Activated T-cell treated with anti-CD3 and anti-CD28 coated beads, Interleukin-2, amount 50 U/mL, for 72 hours (primary cell): ENCODE results near the gene SDK1. TPM values are rescaled to one million over a fixed set of nuclear protein-coding genes. Genes with fewer than 3 reads are reported as not detected.

ENCODE experiments used
- ATAC-seq, 2 donors: fragments of 150-1000 bp; cut with Tn5 transposase; replicated peaks in 1 of 2; 2 replicates each; pipeline ENCODE4 v1.10.0; 2021; ENCODE audit warnings: moderate library complexity in 2 of 2, mild to moderate bottlenecking in 1 of 2
- DNase-seq, 2 donors: peaks; one replicate each; pipeline ENCODE4 v3.0.0; 2021 to 2022; ENCODE audit warnings: mixed read lengths in 1 of 2
- H3K27ac Mint-ChIP-seq: one replicate; pipeline ENCODE4 v1.8.0; 2022; ENCODE audit warnings: mild to moderate bottlenecking, moderate library complexity, mixed read lengths
- H3K27me3 Mint-ChIP-seq: one replicate; pipeline ENCODE4 v1.8.0; 2022; ENCODE audit warnings: low read depth, mixed read lengths
- H3K36me3 Mint-ChIP-seq, 2 donors: one replicate each; pipeline ENCODE4 v1.8.0; 2022; ENCODE audit warnings: mixed read lengths in 2 of 2, mild to moderate bottlenecking in 1 of 2; ENCODE audit not compliant: insufficient read depth in 2 of 2
- H3K4me1 Mint-ChIP-seq: one replicate; pipeline ENCODE4 v1.8.0; 2022; ENCODE audit warnings: low read depth, mixed read lengths
- H3K4me3 Mint-ChIP-seq, 2 donors: one replicate each; pipeline ENCODE4 v1.8.0; 2022; ENCODE audit warnings: mild to moderate bottlenecking in 2 of 2, mixed read lengths in 2 of 2, moderate library complexity in 2 of 2
- H3K9me3 Mint-ChIP-seq, 2 donors: one replicate each; pipeline ENCODE4 v1.8.0; 2022; ENCODE audit warnings: mixed read lengths in 2 of 2
- total RNA-seq, 2 donors: library from RNA; stranded (reverse); gene quantifications; one replicate each; pipeline ENCODE4 v1.2.3, GENCODE V29; 2022

The SDK1 gene
- total RNA-seq, 2 donors from 2014 or later = 6.1 to 6.3 TPM

DNA sequence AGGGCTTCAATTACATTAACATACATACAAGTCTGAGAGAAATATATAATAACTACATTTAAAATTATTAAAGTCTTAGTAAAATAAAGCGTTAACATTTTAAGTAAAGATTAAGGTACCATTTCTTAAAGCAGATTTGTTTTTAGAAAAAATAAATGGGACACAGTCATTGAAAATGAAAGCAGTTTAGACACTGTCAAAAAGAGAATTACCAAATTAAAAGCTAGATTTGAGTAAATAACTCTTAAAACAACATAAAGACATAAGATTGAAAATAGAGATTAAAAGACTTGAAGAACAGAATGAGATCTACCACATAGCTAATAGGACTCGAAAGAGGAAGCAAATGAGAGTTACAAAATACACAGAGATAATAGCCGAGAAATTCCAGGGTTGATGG, 818.8 kb downstream of the SDK1 start:
- Mint-ChIP-seq H3K4me3 (no peak overlapping the region), H3K27me3 (peaks cover 6% of the 10 kb centered on the region), H3K36me3 (peaks cover 9 to 23% of the 10 kb centered on the region in 2 donors), H3K4me1 (no peaks in the 10 kb centered on the region), H3K27ac (no peak overlapping the region), H3K9me3 (peaks cover 16 to 19% of the 10 kb centered on the region in 2 donors)
- DNase-seq (no peak), ATAC-seq (no peak)

DNA sequence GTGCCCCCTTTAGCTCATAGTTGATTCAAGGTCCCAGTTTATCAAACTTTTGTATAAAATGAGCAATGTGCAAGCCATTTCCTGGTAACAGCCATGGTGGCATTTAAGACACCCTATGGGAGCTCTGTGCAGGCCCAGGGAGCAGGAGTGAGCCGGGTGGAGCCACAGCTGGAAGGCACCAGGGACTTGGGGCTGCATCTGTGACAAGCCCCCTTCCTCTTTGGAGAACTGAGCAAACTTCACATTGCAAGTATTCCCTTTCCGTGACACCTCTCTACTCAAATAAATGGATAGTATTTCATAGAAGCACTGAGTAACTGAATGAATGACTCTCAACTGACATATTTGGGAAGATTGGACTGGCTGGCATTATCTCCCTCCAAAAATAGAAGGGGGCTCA, 822.3 kb downstream of the SDK1 start:
- ATAC-seq (no peak), DNase-seq (no peak)
- Mint-ChIP-seq H3K4me1 (no peaks in the 10 kb centered on the region), H3K9me3 (peaks cover 22 to 24% of the 10 kb centered on the region in 2 donors), H3K27me3 (peaks cover 14% of the 10 kb centered on the region), H3K27ac (no peak overlapping the region), H3K36me3 (peaks cover 10 to 24% of the 10 kb centered on the region in 2 donors), H3K4me3 (no peak overlapping the region)

GRCh38 chr7:4123823-4124222, 822.8 kb downstream of the SDK1 start:
- DNase-seq (no peak), ATAC-seq (no peak)
- Mint-ChIP-seq H3K4me3 (no peak overlapping the region), H3K27ac (no peak overlapping the region), H3K27me3 (peaks cover 14% of the 10 kb centered on the region), H3K36me3 (peaks cover 6 to 24% of the 10 kb centered on the region in 2 donors), H3K9me3 (peaks cover 19 to 21% of the 10 kb centered on the region in 2 donors), H3K4me1 (no peaks in the 10 kb centered on the region)

GRCh38 chr7:4124556-4125477, 823.8 kb downstream of the SDK1 start:
- peaks cover 16 to 18% of the 10 kb centered on the region in 2 donors for H3K9me3 Mint-ChIP-seq
- H3K27me3 Mint-ChIP-seq = peaks cover 14% of the 10 kb centered on the region
- DNase-seq (no peak), ATAC-seq (no peak)
- H3K27ac Mint-ChIP-seq = no peak overlapping the region
- no peak overlapping the region for H3K4me3 Mint-ChIP-seq
- peaks cover 6 to 18% of the 10 kb centered on the region in 2 donors for H3K36me3 Mint-ChIP-seq
- H3K4me1 Mint-ChIP-seq = no peaks in the 10 kb centered on the region

DNA sequence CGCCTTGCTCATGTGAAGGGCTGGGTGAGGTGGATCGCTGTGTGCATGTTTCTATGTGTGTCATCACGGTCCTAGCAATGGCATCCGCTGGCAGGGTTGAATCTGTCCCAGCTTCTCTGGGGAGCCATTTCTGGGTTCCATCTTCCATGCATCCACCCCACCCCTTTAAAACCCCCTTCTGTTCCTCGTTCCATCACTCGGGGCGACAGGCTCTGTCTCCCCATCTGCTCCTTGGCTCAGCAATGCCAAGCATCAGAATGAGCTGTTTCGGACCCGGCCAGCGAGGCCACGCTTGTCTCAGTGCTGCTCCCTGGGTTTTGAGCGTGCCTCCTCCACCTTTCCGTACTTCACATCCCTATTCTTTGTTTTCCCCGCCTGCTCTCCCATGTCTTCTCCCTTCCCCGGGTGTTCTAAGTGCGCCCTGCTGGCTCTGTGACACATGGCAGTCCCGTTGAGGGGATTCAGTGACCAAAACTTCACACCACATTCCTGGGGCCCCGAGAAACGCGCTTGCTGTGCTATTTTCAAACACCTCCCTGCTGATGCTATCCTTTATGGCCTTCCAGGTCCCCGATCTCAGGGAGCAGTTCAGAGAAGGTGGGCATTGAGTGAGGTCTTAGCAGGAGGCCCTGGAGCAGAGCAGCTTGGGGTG, 827.0 kb downstream of the SDK1 start:
- Mint-ChIP-seq H3K27ac (no peak overlapping the region), H3K27me3 (peaks cover 14% of the 10 kb centered on the region), H3K36me3 (peaks cover 3% of the 10 kb centered on the region in 2 donors), H3K4me3 (no peak overlapping the region), H3K4me1 (no peaks in the 10 kb centered on the region), H3K9me3 (peaks cover 8 to 9% of the 10 kb centered on the region in 2 donors)
- DNase-seq = no peak
- no peak for ATAC-seq

- Mint-ChIP-seq H3K4me1 (no peaks in the 10 kb centered on the region), H3K27me3 (peaks cover 10% of the 10 kb centered on the region), H3K9me3 (peaks cover 8% of the 10 kb centered on the region in 2 donors), H3K4me3 (no peak overlapping the region), H3K36me3 (peaks cover 3% of the 10 kb centered on the region in 2 donors), H3K27ac (no peak overlapping the region)
- no peak for ATAC-seq
- DNase-seq = no peak
Measured at GRCh38 chr7:4129481-4130122, 828.5 kb downstream of the SDK1 start.

GRCh38 chr7:4131063-4131462, 830.0 kb downstream of the SDK1 start:
- Mint-ChIP-seq H3K9me3 (no peaks in the 10 kb centered on the region), H3K36me3 (no peaks in the 10 kb centered on the region), H3K4me3 (no peak overlapping the region), H3K27ac (no peak overlapping the region), H3K4me1 (no peaks in the 10 kb centered on the region), H3K27me3 (no peaks in the 10 kb centered on the region)
- ATAC-seq (no peak), DNase-seq (no peak)

DNA sequence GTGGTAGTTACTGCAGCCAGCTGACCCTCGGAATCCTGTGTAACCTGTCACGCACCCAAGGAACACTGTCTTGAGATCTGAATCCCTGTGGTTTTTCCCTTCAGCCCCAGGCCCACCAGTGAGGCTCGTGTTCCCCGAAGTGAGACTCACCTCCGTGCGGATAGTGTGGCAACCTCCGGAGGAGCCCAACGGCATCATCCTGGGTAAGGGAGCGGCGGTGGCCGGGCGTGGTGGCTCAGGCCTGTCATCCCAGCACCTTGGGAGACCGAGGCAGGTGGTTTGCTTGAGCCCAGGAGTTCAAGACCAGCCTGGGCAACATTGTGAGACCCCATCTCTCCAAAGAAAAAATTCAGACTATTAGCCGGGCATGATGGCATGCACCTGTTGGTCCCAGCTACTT, 831.2 kb downstream of the SDK1 start:
- H3K27me3 Mint-ChIP-seq = no peaks in the 10 kb centered on the region
- no peaks in the 10 kb centered on the region for H3K36me3 Mint-ChIP-seq
- DNase-seq (no peak), ATAC-seq (no peak)
- H3K27ac Mint-ChIP-seq = no peak overlapping the region
- no peaks in the 10 kb centered on the region for H3K4me1 Mint-ChIP-seq
- no peak overlapping the region for H3K4me3 Mint-ChIP-seq
- H3K9me3 Mint-ChIP-seq = no peaks in the 10 kb centered on the region

DNA sequence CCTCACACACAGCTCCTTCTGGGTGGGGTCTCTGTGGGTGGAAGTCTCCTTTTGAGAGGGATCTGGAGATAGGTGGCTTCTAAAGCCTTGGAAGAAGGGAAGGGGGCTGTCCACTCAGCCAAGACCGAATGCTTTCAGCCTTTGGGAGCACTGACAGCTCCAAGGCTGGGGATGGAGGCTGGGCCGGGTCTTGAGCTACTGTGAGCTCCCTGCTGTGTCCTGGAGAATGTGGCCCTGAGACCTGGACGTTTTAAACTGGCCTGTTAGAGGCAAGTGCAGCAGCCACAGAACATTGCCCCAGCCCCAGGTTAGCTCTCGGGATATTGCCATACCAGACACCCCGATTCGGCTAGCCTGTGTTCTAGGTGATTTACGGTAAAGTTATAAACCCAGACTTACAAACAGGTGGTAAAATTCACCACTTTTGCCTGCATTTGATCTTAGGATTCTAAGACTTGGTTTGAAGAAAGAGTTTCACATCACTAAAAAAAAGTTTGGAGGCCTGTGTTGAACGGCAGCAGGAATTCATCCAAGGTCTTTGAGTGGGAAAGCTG, 832.5 kb downstream of the SDK1 start:
- Mint-ChIP-seq H3K36me3 (no peaks in the 10 kb centered on the region), H3K4me3 (no peak overlapping the region), H3K4me1 (no peaks in the 10 kb centered on the region), H3K27me3 (no peaks in the 10 kb centered on the region), H3K9me3 (no peaks in the 10 kb centered on the region), H3K27ac (no peak overlapping the region)
- ATAC-seq = no peak
- DNase-seq = no peak

DNA sequence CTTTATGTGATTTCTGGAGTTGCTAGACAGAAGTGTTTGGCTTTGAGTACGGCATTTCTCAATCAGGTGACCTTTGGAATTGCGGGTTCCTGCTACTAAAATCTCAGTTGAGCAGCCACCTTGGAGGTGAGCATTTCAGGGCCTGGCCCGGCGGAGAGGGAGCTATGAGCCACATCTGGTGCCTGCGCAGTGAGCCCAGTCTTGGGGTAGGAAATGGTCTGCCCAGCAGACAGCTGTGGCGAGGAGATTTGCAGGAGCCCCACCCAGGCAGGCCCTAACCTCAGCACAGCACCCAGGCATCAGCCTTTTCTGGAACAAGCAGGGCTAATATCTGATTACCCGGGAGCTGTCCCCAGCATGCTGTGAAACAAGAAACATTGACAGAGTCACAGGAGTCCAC, 833.2 kb downstream of the SDK1 start:
- Mint-ChIP-seq H3K9me3 (no peaks in the 10 kb centered on the region), H3K27ac (no peak overlapping the region), H3K36me3 (no peaks in the 10 kb centered on the region), H3K4me3 (no peak overlapping the region), H3K4me1 (no peaks in the 10 kb centered on the region), H3K27me3 (no peaks in the 10 kb centered on the region)
- DNase-seq (no peak), ATAC-seq (no peak)

DNA sequence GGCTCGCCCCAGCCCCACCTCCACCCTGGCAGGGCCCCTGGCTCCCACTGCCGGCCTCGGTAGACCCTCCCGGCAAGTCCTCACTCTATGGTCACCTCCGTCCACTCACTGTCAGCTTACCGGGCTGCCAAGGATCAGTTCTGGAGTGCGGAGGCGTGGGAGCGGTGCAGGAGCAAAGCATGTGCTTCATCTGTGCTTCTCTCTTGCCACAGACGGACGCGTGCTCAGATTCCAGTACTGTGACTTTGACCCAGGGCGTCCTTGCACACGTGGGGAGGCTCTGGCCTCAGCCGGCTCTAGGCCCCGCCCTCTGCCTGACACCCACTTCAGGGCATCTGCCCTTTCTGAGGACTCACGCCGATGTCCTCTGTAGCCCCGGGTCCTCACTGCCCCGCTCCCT, 833.6 kb downstream of the SDK1 start:
- H3K36me3 Mint-ChIP-seq = no peaks in the 10 kb centered on the region
- H3K4me1 Mint-ChIP-seq = no peaks in the 10 kb centered on the region
- H3K27ac Mint-ChIP-seq = no peak overlapping the region
- ATAC-seq = no peak
- no peak overlapping the region for H3K4me3 Mint-ChIP-seq
- DNase-seq = no peak
- no peaks in the 10 kb centered on the region for H3K9me3 Mint-ChIP-seq
- H3K27me3 Mint-ChIP-seq = no peaks in the 10 kb centered on the region

DNA sequence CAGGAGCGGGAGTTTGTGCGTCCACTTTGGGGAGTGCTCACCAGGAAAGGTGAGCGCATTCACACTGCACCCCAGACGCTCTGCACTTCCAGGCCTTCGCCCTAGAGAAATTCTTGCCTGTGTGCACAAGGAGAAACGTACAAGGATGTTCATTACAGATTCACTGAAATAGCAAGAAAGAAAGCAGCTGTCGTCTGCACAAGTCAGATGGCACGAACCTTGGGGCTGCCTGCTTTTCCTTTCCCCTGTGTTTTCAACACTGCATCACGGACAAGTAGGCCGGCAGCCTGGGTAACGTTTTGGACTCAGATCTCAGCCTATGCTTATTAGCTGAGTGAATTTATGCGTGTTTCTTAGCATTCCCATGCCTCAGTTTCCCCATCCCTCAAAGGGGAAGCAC, 834.2 kb downstream of the SDK1 start:
- H3K27me3 Mint-ChIP-seq = no peaks in the 10 kb centered on the region
- H3K4me3 Mint-ChIP-seq = no peak overlapping the region
- DNase-seq (no peak), ATAC-seq (no peak)
- H3K36me3 Mint-ChIP-seq = no peaks in the 10 kb centered on the region
- H3K4me1 Mint-ChIP-seq = no peaks in the 10 kb centered on the region
- no peak overlapping the region for H3K27ac Mint-ChIP-seq
- no peaks in the 10 kb centered on the region for H3K9me3 Mint-ChIP-seq

DNA sequence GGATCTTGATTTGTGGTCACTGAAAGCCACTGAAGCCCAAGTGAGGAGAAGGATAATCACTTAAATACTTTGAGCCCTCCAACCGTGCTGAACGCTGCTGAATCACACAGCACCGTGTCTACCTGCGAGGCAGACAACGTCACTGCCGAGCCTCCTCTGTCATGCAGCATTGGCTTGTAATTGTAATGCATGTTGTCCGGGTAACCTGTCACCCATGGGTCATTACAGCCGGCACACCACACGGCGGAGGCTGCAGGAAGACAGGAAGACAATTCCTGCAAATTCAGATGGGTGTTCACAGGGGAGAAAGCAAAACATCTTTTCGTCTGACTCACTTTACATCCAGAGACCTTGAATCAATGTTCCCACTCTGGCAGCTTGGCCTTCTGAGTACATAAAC, 835.0 kb downstream of the SDK1 start:
- Mint-ChIP-seq H3K9me3 (no peaks in the 10 kb centered on the region), H3K4me1 (no peaks in the 10 kb centered on the region), H3K4me3 (no peak overlapping the region), H3K36me3 (no peaks in the 10 kb centered on the region), H3K27me3 (no peaks in the 10 kb centered on the region), H3K27ac (no peak overlapping the region)
- no peak for DNase-seq
- no peak for ATAC-seq
